Activated T-helper 1 cell treated with Interleukin-2 at 50 U/mL for 16 hours (primary cell): ENCODE measurements around the gene ABCF2.

Experiments used
- DNase-seq: peaks from one replicate; pipeline ENCODE4 v3.0.0-alpha.2; 2020; ENCODE audit warnings: low read depth

ABCF2 gene

DNA sequence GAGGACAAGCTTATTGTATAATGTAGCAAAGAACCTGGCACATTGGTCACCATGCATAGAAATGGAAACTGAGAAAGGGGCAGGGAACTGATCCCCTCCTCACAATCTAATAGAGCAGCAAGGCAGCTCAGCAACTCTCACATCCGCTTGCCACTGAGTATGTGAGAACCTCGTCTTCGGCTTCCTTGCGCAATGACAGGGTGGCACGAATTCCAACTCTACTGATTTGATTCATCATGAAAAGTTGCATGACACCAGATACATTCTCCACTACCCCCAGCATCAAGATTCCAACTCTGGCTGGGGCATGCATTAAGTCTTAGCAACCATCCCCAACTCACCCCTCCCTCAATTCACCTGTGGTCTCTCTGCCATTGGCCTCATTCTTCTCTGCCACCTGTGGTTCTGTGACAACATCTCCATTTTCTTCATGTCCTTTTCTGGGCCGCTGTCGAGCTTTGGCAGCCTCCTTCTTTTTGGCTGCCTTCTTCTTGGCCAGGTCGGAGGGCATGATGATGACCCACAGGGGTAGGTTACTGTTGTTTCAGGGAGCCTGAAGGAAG is 976 bp downstream of the ABCF2 start:
- no peak for DNase-seq

DNA sequence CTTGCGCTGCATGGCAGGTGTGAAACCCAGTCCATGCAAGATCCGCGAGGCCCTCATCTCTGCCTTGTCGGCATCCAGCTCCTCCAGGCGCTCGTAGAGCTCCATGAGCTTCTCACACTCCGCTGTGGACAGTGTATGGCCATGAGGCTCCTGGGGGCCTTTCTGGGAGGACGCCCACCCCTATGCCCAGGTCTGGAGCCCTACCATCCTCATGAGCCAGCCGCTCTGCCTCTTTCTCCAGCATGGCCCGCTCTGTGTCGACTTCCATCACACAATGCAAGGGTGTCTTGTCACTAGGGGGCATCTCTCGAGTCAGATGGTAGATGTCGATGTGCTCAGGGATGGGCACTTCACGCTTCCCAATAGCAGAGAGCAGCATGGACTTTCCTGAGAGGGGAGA is 3.3 kb downstream of the ABCF2 start:
- no peak for DNase-seq

DNA sequence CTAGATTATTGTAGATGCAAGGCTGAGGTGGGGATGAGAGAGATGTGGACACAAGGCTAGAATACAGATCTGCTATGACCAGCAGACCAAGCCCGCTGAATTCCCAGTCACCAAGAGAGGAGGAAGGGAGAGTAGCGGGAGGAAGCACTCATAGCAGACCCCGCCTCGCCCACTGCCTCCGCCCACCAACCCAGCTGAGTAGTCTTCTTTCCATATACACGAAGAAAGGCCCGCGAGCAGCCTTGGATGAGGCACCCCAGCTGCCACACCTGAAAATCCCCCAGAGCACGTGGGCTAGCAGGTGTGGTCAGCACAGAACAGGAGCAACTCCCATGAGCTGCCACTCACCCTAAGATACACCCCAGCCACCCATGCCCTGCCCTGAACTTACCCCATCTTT is 8.8 kb downstream of the ABCF2 start:
- DNase-seq, result no peak

DNA sequence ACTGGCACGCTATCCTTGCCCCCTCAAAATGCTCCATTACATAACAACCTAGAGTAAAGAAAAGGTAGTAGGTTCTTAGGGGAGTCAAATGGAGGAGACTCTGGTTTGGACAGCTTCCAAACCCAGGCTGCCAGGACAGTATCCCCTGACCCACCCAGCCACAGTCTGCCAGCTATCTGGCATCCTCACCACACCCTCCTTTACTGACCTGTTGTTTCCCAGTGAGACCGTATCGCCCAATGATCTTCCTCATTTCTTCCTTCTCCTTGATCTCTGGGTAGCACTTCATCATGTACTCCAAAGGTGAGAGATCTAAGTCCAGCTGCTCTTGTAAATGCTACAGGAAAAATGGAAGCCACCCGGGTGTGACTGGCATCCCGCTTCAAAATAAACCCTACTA is 11.6 kb downstream of the ABCF2 start:
- DNase-seq, result no peak

- no peak for DNase-seq
Measured at GRCh38 chr7:151213826-151214225, 13.2 kb downstream of the ABCF2 start.

GRCh38 chr7:151212626-151213025 is 14.4 kb downstream of the ABCF2 start:
- no peak for DNase-seq

DNA sequence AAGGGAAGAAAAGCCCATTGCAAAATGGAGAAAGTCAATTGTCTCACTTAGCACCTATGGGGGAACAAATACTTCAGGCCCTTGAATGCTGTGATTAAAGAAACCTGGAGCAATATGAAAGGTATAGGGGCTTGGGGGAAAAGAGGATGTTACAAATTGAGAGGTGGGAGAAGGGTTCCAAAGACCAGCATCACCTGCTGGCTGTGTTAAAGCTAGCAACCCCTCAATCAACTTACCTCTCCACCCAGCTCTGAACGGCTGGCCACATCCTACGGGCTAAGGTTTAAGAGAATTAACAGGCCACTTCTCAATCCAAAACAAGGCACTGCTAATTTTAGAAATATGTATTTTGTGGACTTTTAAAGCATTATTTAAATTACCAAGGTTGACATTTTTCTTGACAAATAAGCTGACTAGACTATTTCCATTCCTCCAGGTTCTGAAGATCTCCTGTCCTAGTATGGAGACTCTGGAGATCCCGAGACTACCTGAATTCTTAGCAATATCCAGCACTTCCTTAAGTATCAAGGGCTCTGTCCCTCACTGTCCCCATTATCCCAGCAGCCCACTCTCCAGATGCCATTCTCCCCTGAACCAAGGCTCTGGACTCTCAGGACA is 15.7 kb downstream of the ABCF2 start:
- DNase-seq, result no peak

DNA sequence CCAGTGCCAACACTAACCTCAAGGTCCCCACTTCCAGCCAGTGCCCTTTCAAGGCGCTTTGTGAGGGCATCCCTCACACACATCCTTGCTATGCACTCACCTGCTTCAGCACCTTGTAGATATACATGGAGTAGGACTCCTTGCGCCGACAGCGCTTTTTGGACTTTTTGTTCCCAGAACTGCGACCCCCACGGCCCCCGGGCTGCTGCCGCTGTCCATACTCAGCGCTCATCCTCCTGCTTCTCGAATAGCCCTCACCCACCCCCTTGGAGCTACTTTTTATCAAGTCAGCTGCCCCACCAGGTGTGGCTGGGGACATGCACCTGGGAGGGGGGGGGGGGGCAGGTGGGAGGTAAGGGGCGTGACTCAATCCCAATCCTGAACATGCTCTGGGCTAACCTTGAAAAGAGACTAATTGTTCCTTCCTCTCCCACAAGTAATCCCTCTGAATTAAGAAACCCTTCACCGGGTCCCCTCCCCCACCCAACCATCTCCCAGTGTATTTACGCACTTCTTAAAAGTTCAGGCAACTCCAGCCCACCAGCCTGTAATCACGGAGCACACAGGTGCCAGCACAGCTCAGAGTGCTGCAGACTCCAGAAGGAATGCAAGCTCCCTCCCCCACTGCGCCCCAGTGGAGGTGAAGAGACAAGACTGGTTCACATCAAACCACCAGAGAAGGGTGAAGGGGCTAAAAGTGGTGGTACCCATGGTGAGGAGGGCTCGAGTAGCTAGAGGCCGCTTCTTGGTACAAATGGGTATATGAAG is 16.7 kb downstream of the ABCF2 start, which contains the start of gene H2BK1:
Gene H2BK1, minus strand, starts transcription at position 402 of the 768 bp plus-strand sequence. Its CDS starts 170 bp downstream, at position 232.
- DNase-seq, result no peak

DNA sequence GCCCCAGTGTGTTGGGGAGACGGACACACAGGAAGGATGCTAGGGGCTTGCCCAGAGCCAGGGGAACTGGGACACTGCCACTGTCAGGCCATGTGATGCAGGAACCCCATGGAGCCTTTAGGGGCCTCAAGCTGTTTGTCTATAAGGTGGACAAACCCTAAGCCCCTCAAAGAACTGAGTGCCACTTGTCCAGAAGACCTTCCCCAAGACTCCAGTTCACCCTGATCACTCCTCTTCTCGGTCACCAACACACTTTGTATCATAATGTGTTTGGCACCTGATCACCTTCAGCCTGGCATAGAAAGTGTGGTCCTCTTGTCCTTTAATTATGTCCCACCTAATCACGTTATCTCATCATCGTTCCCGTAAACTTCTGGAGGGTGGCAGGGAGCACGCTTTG is 17.4 kb downstream of the ABCF2 start:
- DNase-seq, result no peak

DNA sequence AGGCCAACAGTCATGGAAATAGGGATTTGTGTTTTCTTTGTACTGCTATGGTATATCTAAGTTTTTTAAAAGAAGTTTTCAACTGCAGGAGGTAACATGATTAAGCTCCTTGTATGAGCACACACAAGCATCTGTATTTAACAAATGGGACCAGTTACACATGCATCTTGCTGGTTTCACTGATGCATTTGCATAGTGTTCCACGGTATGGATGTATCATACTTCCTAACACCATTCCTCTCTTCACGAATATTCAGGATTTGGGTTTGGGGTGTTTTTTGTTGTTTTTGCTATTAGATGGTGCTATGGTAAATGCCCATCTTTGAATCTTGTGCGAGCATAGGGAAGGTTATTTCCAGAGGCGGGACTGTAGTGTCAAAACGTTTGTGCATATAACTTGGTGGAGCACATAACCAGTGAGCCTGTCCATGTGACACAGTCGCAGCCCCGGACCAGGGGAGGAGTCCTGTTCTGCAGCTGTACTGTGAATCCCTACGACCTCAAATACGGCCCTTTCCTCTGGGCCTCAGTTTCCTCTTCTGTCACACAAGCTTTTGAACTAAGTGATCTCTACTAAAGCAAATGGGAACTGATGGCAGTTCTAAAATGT is 18.6 kb downstream of the ABCF2 start:
- DNase-seq, result no peak

GRCh38 chr7:151207804-151208203 is 19.2 kb downstream of the ABCF2 start:
- DNase-seq, result no peak

DNA sequence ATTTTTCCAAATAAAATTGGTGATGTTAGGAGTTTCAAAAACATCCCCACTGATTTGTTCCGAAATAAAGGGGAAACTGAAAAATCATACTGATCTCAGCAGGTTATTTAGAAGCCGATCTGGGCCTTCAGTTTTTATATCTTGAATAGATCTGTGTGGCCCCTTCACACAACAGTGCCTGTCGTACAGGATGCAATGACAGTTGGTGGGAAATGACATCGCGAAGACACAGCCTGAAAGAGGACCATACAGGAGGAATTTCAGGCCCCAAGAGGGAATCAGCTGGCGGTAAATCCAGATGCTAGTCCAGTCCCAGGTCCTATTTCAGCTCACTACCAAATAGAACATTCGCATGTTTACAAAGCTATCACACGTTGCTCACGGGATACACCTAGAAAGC is 19.7 kb downstream of the ABCF2 start:
- no peak for DNase-seq

GRCh38 chr7:151206914-151207313 is 20.1 kb downstream of the ABCF2 start:
- DNase-seq, result no peak

GRCh38 chr7:151205730-151206129 is 21.3 kb downstream of the ABCF2 start:
- no peak for DNase-seq

GRCh38 chr7:151204383-151205032 is 22.5 kb downstream of the ABCF2 start:
- DNase-seq, result no peak

GRCh38 chr7:151202836-151203235 is 24.2 kb downstream of the ABCF2 start:
- DNase-seq, result no peak

GRCh38 chr7:151201751-151202150 is 25.3 kb downstream of the ABCF2 start:
- no peak for DNase-seq

DNA sequence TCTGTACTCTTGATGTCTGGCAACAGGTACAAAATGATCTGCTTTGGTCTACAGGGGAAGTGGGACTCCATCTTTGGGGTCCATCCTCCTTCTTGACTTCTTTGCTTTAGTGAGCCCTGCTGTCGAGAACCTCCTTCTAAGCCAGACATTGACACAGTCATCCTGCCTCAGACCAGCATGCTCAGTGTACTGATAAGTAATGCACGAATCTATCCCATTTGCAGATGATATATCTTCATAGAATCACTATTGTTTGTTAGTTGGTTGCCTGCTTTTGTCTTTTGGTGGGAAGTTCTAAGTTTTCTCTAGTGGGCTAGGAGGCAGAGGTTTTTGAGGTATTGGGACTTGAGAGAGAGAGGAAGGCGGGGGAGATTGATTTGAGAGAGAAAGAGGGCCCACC is 25.7 kb downstream of the ABCF2 start:
- DNase-seq, result no peak

DNA sequence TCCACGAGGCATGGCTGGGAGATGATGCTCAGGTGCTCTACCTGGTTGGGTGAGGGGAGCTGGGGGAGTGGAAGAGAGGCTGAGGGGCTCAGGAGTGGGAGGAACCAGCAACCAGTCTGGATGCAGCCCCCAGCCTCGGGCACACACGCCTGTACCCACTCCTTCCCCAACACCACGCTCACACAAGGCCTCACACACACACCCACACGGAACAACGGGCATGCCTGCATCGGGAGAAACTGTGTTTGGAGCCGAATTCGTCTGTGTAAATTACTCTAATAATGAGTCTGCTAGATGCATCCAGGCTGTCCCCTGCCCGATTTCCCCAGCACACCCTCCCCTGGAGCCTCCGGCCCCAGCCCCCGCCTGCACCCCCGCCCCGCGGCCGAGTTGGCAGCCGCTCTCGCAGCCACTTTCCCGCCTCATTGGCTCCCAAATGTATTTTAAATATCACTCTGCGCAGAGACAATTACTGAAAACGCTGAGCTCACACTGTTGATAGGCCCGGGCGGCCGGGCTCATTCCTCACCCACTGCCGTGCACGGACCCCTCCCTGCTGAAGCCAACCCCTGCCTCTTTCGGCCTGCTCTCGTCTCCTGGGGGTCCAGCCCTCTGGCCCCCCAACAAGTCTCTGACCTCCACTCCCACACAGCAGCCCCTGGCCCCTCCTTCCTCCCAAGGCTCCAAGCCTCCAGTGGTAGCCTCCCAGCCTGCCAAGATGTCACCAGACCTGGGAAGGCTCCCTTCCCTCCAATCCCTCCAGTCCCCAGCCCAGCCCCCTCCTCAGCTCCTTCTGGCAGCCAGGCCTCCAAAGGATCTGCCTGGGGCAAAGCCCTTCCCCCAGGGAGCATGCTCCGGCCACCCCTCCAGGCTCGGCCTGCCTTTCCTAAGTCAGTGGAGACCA is 27.8 kb downstream of the ABCF2 start:
- DNase-seq, result no peak

- DNase-seq, result no peak
Measured at GRCh38 chr7:151197932-151198331, 29.1 kb downstream of the ABCF2 start.
